ENCODE measurements around the gene ABCF2.

GRCh38 chr7:151239837-151240459 lies 12.9 kb upstream of the ABCF2 start:
- TF ChIP-seq POLR2A (IDR thresholded peaks at IDR 0.05), result no peak
- TF ChIP-seq EP300 (IDR thresholded peaks at IDR 0.05; ENCODE audit: low read depth), result no peak
